Measurements from ENCODE around the gene YTHDC1. TPM values are rescaled to one million over a fixed set of nuclear protein-coding genes. Genes with fewer than 3 reads are reported as not detected.

Gene YTHDC1
- total and polyA plus RNA-seq, 2 of the 4 experiments (the other 2 are of a cell fraction): 31.9 to 32.7 TPM

- Histone ChIP-seq H2BK15ac (ENCODE audit: low read depth, low read length) (no peak overlapping the region), H3K18ac (ENCODE audit: low read depth, low read length) (no peak overlapping the region), H3K9me1 (ENCODE audit: insufficient read depth, low read length) (peaks cover 3% of the 10 kb centered on the region; the same call in 1 of the 2 replicates), H3K14ac (replicated peaks; ENCODE audit: low read depth, low read length) (no peak overlapping the region), H3K27ac (ENCODE audit: insufficient read depth, low read length) (no peak overlapping the region), H3K27me3 (ENCODE audit: control insufficient read depth, insufficient read depth, low read length) (no peaks in the 10 kb centered on the region), H3K36me3 (ENCODE audit: control insufficient read depth, insufficient read depth, low read length) (no peaks in the 10 kb centered on the region), H3K4ac (ENCODE audit: low read depth, low read length) (no peak overlapping the region), H4K8ac (ENCODE audit: low read depth in 2 of 2, low read length in 2 of 2) (no peak overlapping the region), H3K4me3 (ENCODE audit: insufficient read depth, low read depth, low read length) (no peak overlapping the region), H4K91ac (ENCODE audit: insufficient read depth, low read depth, low read length) (no peak overlapping the region), H2BK20ac (ENCODE audit: low read depth, low read length) (no peak overlapping the region), H3K79me1 (ENCODE audit: low read depth in 1 of 2, low read length in 2 of 2) (no peaks in the 10 kb centered on the region; a peak in 1 of 4 replicates), H4K20me1 (ENCODE audit: insufficient read depth, low read length) (no peaks in the 10 kb centered on the region), H2AK9ac (replicated peaks; ENCODE audit: low read depth, low read length, poor library complexity) (no peak overlapping the region), H2BK120ac (ENCODE audit: low read depth, low read length) (no peak overlapping the region), H3K4me1 (ENCODE audit: control insufficient read depth, insufficient read depth, low read length) (peaks cover 9% of the 10 kb centered on the region), H3K4me2 (ENCODE audit: low read depth, low read length) (peak overlapping the region; percentile 84), H4K5ac (ENCODE audit: low read depth, low read length) (no peak overlapping the region), H3K56ac (ENCODE audit: extremely low read depth, insufficient read depth, low read length) (no peak overlapping the region), H3K9me3 (ENCODE audit: control insufficient read depth, insufficient read depth, low read length) (no peaks in the 10 kb centered on the region), H2AK5ac (ENCODE audit: low read depth, low read length) (no peak overlapping the region), H3K9ac (ENCODE audit: low read depth, low read length) (no peak overlapping the region), H2AFZ (replicated peaks; ENCODE audit: low read length, poor library complexity) (peak overlapping the region; percentile 77), H3K23ac (ENCODE audit: low read depth, low read length) (no peak overlapping the region), H2BK5ac (ENCODE audit: low read depth, low read length, poor library complexity, severe bottlenecking) (no peak overlapping the region)
- POLR2A ChIA-PET (ENCODE audit: unreplicated experiment): no interaction called here
- in situ Hi-C loops (cut with MboI; ENCODE audit: low sequenced_read_pairs) (loop anchor here (5.0 kb wide), 1 partner anchor 104 kb away; no protein-coding TSS in a partner anchor), intact Hi-C loops (cut with micrococcal nuclease) (loop anchor here (1.0 to 10.0 kb wide), 2 partner anchors 104 to 201 kb away; no protein-coding TSS in a partner anchor), dilution Hi-C loops (cut with HindIII; ENCODE audit: low sequenced_read_pairs, unreplicated experiment) (no loop called here)
- ATAC-seq (ENCODE audit: low read depth) (peak; percentile 77), DNase-seq (peak; percentile 64)
- CTCF ChIA-PET: interaction anchor here (0.5 to 2.0 kb wide), 15 partner anchors 9 to 794 kb away, joined by 3 to 27 read pairs (median 3); no protein-coding TSS in a partner anchor
- no CpG with 5 or more reads among the region's 19 CpGs for WGBS, 2 experiments (ENCODE audit: extremely low coverage in 2 of 2, insufficient read length in 1 of 2)
- no TSS peak for BruUV-seq (replicated peaks)
- TF ChIP-seq RFX5 (IDR thresholded peaks at IDR 0.05; ENCODE audit: low read depth, low read length): no peak
- peak; percentile 91 for TF ChIP-seq RAD21 (IDR thresholded peaks at IDR 0.05; ENCODE audit: low read length)
- TF ChIP-seq SMC3 (IDR thresholded peaks at IDR 0.05; ENCODE audit: low read depth, low read length): peak; percentile 89
- TF ChIP-seq, protein P1, sequence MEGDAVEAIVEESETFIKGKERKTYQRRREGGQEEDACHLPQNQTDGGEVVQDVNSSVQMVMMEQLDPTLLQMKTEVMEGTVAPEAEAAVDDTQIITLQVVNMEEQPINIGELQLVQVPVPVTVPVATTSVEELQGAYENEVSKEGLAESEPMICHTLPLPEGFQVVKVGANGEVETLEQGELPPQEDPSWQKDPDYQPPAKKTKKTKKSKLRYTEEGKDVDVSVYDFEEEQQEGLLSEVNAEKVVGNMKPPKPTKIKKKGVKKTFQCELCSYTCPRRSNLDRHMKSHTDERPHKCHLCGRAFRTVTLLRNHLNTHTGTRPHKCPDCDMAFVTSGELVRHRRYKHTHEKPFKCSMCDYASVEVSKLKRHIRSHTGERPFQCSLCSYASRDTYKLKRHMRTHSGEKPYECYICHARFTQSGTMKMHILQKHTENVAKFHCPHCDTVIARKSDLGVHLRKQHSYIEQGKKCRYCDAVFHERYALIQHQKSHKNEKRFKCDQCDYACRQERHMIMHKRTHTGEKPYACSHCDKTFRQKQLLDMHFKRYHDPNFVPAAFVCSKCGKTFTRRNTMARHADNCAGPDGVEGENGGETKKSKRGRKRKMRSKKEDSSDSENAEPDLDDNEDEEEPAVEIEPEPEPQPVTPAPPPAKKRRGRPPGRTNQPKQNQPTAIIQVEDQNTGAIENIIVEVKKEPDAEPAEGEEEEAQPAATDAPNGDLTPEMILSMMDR (conservative IDR thresholded peaks at IDR 0.05; ENCODE audit: low read depth, low read length): peak; percentile 96
- TF ChIP-seq POLR2A (IDR thresholded peaks at IDR 0.05; ENCODE audit: low read depth, low read length): no peak
- no peak for TF ChIP-seq FOS (IDR thresholded peaks at IDR 0.05; ENCODE audit: low read depth, low read length)
- no peak for TF ChIP-seq NFE2L2 (IDR thresholded peaks at IDR 0.05; ENCODE audit: low read depth, low read length)
Observed at GRCh38 chr4:68375667-68376559, 26.0 kb upstream of the YTHDC1 start.

All from IMR-90 (cell line).